ENCODE data around the gene INCA1.

Gene INCA1

GRCh38 chr17:4947411-4948165 lies 49.7 kb downstream of the INCA1 start:
- no peaks in the 10 kb centered on the region for H3K27me3 ChIP-seq (ENCODE audit: insufficient read depth, poor library complexity, severe bottlenecking)
- DNase-seq (ENCODE audit: low read depth in 1 of 2, low spot score in 1 of 2): peak in 1 of 2 experiments; percentile 45
- peak overlapping the region; percentile 98 for H3K27ac ChIP-seq (replicated peaks)
- no peak for TF ChIP-seq SPI1 (IDR thresholded peaks at IDR 0.05; ENCODE audit: borderline replicate concordance, low read depth)
- TF ChIP-seq GABPA (IDR thresholded peaks at IDR 0.05; ENCODE audit: low read depth): peak; percentile 55
- no peak for TF ChIP-seq REST (IDR thresholded peaks at IDR 0.05; ENCODE audit: insufficient replicate concordance, low read depth)
- peak overlapping the region; percentile 67 for H3K4me3 ChIP-seq (replicated peaks; ENCODE audit: insufficient read depth, low read length)

GRCh38 chr17:4947010-4947410 lies 50.3 kb downstream of the INCA1 start:
- H3K4me3 ChIP-seq (replicated peaks; ENCODE audit: insufficient read depth, low read length): peak overlapping the region; percentile 67
- peak overlapping the region; percentile 98 for H3K27ac ChIP-seq (replicated peaks)
- no peaks in the 10 kb centered on the region for H3K27me3 ChIP-seq (ENCODE audit: insufficient read depth, poor library complexity, severe bottlenecking)
- DNase-seq (ENCODE audit: low read depth in 1 of 2, low spot score in 1 of 2): peak in 1 of 2 experiments; percentile 48
- TF ChIP-seq SPI1 (IDR thresholded peaks at IDR 0.05; ENCODE audit: borderline replicate concordance, low read depth) (peak; percentile 39; the same call in 1 of the 2 replicates), GABPA (IDR thresholded peaks at IDR 0.05; ENCODE audit: low read depth) (no peak), POLR2AphosphoS5 (IDR thresholded peaks at IDR 0.05; ENCODE audit: low read depth) (no peak), REST (IDR thresholded peaks at IDR 0.05; ENCODE audit: insufficient replicate concordance, low read depth) (no peak)

GRCh38 chr17:4946312-4946976 lies 50.9 kb downstream of the INCA1 start:
- Histone ChIP-seq H3K4me3 (replicated peaks; ENCODE audit: insufficient read depth, low read length) (peak overlapping the region; percentile 67), H3K27me3 (ENCODE audit: insufficient read depth, poor library complexity, severe bottlenecking) (no peaks in the 10 kb centered on the region), H3K27ac (replicated peaks) (peak overlapping the region; percentile 98)
- TF ChIP-seq GABPA (IDR thresholded peaks at IDR 0.05; ENCODE audit: low read depth) (no peak), CTCF (IDR thresholded peaks at IDR 0.05; ENCODE audit: insufficient read depth, low read length) (no peak), SPI1 (IDR thresholded peaks at IDR 0.05; ENCODE audit: borderline replicate concordance, low read depth) (no peak), POLR2AphosphoS5 (IDR thresholded peaks at IDR 0.05; ENCODE audit: low read depth) (no peak), REST (IDR thresholded peaks at IDR 0.05; ENCODE audit: insufficient replicate concordance, low read depth) (no peak)
- no peak for DNase-seq (ENCODE audit: low read depth in 1 of 2, low spot score in 1 of 2)

- DNase-seq (ENCODE audit: low read depth in 1 of 2, low spot score in 1 of 2): no peak
- Histone ChIP-seq H3K27ac (replicated peaks) (peak overlapping the region; percentile 98), H3K4me3 (replicated peaks; ENCODE audit: insufficient read depth, low read length) (peak overlapping the region; percentile 67), H3K27me3 (ENCODE audit: insufficient read depth, poor library complexity, severe bottlenecking) (no peaks in the 10 kb centered on the region)
- TF ChIP-seq GABPA (IDR thresholded peaks at IDR 0.05; ENCODE audit: low read depth) (no peak), POLR2AphosphoS5 (IDR thresholded peaks at IDR 0.05; ENCODE audit: low read depth) (no peak), SPI1 (IDR thresholded peaks at IDR 0.05; ENCODE audit: borderline replicate concordance, low read depth) (no peak)
Observed at GRCh38 chr17:4945944-4946280, 51.4 kb downstream of the INCA1 start.
